ENCODE measurements around the gene GOLGA7B. TPM values are rescaled to one million over a fixed set of nuclear protein-coding genes. Genes with fewer than 3 reads are reported as not detected.

The GOLGA7B gene
- total and polyA plus RNA-seq, 4 experiments from 2014 or later: 0.46 to 7.9 (median 4.6) TPM

- intact Hi-C loops (cut with micrococcal nuclease): no loop called here
- CTCF ChIA-PET (ENCODE audit: partially characterized antibody): interaction anchor here (2.1 kb wide), 1 partner anchor 14 kb away, joined by 7 read pairs; no protein-coding TSS in a partner anchor
- no peaks in the 10 kb centered on the region for H3K9me3 Mint-ChIP-seq
Observed at GRCh38 chr10:97882142-97883091, 32.8 kb downstream of the GOLGA7B start.

GRCh38 chr10:97883092-97883485 lies 33.4 kb downstream of the GOLGA7B start:
- CTCF ChIA-PET (ENCODE audit: partially characterized antibody): no interaction called here

More at GRCh38 chr10:97882142-97883091, 32.8 kb downstream of the GOLGA7B start:
- POLR2A ChIA-PET (ENCODE audit: partially characterized antibody): no interaction called here
- Mint-ChIP-seq H3K27me3 (peaks cover 3 to 5% of the 10 kb centered on the region in 2 donors), H3K36me3 (no peaks in the 10 kb centered on the region), H3K27ac (no peak overlapping the region), H3K4me1 (no peaks in the 10 kb centered on the region), H3K4me3 (no peak overlapping the region)
- no peak overlapping the region for H3K27ac ChIP-seq (ENCODE audit: low read depth, low read length)
- H3K36me3 ChIP-seq (ENCODE audit: insufficient read depth, low read length): no peaks in the 10 kb centered on the region
- no peaks in the 10 kb centered on the region for H3K9me3 ChIP-seq (ENCODE audit: control insufficient read depth in 1 of 2, low read length in 2 of 2)
- no peaks in the 10 kb centered on the region for H3K4me1 ChIP-seq (ENCODE audit: insufficient read depth, low read length)
- no peak for DNase-seq
- H3K27me3 ChIP-seq (ENCODE audit: insufficient read depth, low read length): no peaks in the 10 kb centered on the region
- no peak overlapping the region for H3K4me3 ChIP-seq (ENCODE audit: low read length in 2 of 2)

GRCh38 chr10:97886286-97886685 lies 36.6 kb downstream of the GOLGA7B start:
- Mint-ChIP-seq H3K4me3 (no peak overlapping the region), H3K27ac (no peak overlapping the region), H3K27me3 (peaks cover 5% of the 10 kb centered on the region in 2 donors), H3K4me1 (no peaks in the 10 kb centered on the region), H3K9me3 (no peaks in the 10 kb centered on the region), H3K36me3 (no peaks in the 10 kb centered on the region)
- H3K27ac ChIP-seq (ENCODE audit: low read depth, low read length): no peak overlapping the region
- CTCF ChIA-PET (ENCODE audit: partially characterized antibody): interaction anchor here (1.1 kb wide), 1 partner anchor 8 kb away, joined by 3 read pairs; no protein-coding TSS in a partner anchor
- intact Hi-C loops (cut with micrococcal nuclease): no loop called here
- POLR2A ChIA-PET (ENCODE audit: partially characterized antibody): no interaction called here
- no peaks in the 10 kb centered on the region for H3K9me3 ChIP-seq (ENCODE audit: control insufficient read depth in 1 of 2, low read length in 2 of 2)
- H3K4me1 ChIP-seq (ENCODE audit: insufficient read depth, low read length): no peaks in the 10 kb centered on the region
- H3K27me3 ChIP-seq (ENCODE audit: insufficient read depth, low read length): no peaks in the 10 kb centered on the region
- DNase-seq: no peak
- H3K4me3 ChIP-seq (ENCODE audit: low read length in 2 of 2): no peak overlapping the region
- H3K36me3 ChIP-seq (ENCODE audit: insufficient read depth, low read length): no peaks in the 10 kb centered on the region

More at GRCh38 chr10:97883092-97883485, 33.4 kb downstream of the GOLGA7B start:
- H3K27me3 Mint-ChIP-seq: peaks cover 4 to 5% of the 10 kb centered on the region in 2 donors
- no peaks in the 10 kb centered on the region for H3K27me3 ChIP-seq (ENCODE audit: insufficient read depth, low read length)
- no peak overlapping the region for H3K4me3 ChIP-seq (ENCODE audit: low read length in 2 of 2)
- H3K4me3 Mint-ChIP-seq: no peak overlapping the region
- H3K36me3 Mint-ChIP-seq: no peaks in the 10 kb centered on the region
- intact Hi-C loops (cut with micrococcal nuclease): no loop called here
- H3K36me3 ChIP-seq (ENCODE audit: insufficient read depth, low read length): no peaks in the 10 kb centered on the region
- H3K9me3 Mint-ChIP-seq: no peaks in the 10 kb centered on the region
- POLR2A ChIA-PET (ENCODE audit: partially characterized antibody): no interaction called here
- no peaks in the 10 kb centered on the region for H3K9me3 ChIP-seq (ENCODE audit: control insufficient read depth in 1 of 2, low read length in 2 of 2)
- H3K4me1 ChIP-seq (ENCODE audit: insufficient read depth, low read length): no peaks in the 10 kb centered on the region
- no peaks in the 10 kb centered on the region for H3K4me1 Mint-ChIP-seq
- H3K27ac Mint-ChIP-seq: no peak overlapping the region
- DNase-seq: no peak
- H3K27ac ChIP-seq (ENCODE audit: low read depth, low read length): no peak overlapping the region

GRCh38 chr10:97887399-97887798 lies 37.8 kb downstream of the GOLGA7B start:
- no peak overlapping the region for H3K4me3 ChIP-seq (ENCODE audit: low read length in 2 of 2)
- Mint-ChIP-seq H3K36me3 (no peaks in the 10 kb centered on the region), H3K9me3 (no peaks in the 10 kb centered on the region), H3K4me1 (no peaks in the 10 kb centered on the region), H3K4me3 (no peak overlapping the region), H3K27ac (no peak overlapping the region), H3K27me3 (peaks cover 4 to 6% of the 10 kb centered on the region in 2 donors)
- H3K4me1 ChIP-seq (ENCODE audit: insufficient read depth, low read length): no peaks in the 10 kb centered on the region
- DNase-seq: no peak
- ChIA-PET CTCF (ENCODE audit: partially characterized antibody) (interaction anchor here (1.4 kb wide), 1 partner anchor 13 kb away, joined by 4 read pairs; no protein-coding TSS in a partner anchor), POLR2A (ENCODE audit: partially characterized antibody) (no interaction called here)
- intact Hi-C loops (cut with micrococcal nuclease): no loop called here
- no peak overlapping the region for H3K27ac ChIP-seq (ENCODE audit: low read depth, low read length)
- no peaks in the 10 kb centered on the region for H3K27me3 ChIP-seq (ENCODE audit: insufficient read depth, low read length)
- no peaks in the 10 kb centered on the region for H3K36me3 ChIP-seq (ENCODE audit: insufficient read depth, low read length)
- H3K9me3 ChIP-seq (ENCODE audit: control insufficient read depth in 1 of 2, low read length in 2 of 2): no peaks in the 10 kb centered on the region

- Mint-ChIP-seq H3K4me1 (no peaks in the 10 kb centered on the region), H3K27ac (no peak overlapping the region), H3K36me3 (no peaks in the 10 kb centered on the region), H3K4me3 (no peak overlapping the region), H3K9me3 (no peaks in the 10 kb centered on the region), H3K27me3 (peaks cover 4 to 6% of the 10 kb centered on the region in 2 donors)
- H3K4me1 ChIP-seq (ENCODE audit: insufficient read depth, low read length): no peaks in the 10 kb centered on the region
- H3K4me3 ChIP-seq (ENCODE audit: low read length in 2 of 2): no peak overlapping the region
- no peak for DNase-seq
- no peaks in the 10 kb centered on the region for H3K9me3 ChIP-seq (ENCODE audit: control insufficient read depth in 1 of 2, low read length in 2 of 2)
- intact Hi-C loops (cut with micrococcal nuclease): no loop called here
- H3K36me3 ChIP-seq (ENCODE audit: insufficient read depth, low read length): no peaks in the 10 kb centered on the region
- ChIA-PET POLR2A (ENCODE audit: partially characterized antibody) (no interaction called here), CTCF (ENCODE audit: partially characterized antibody) (interaction anchor here (1.4 kb wide), 1 partner anchor 14 kb away, joined by 4 read pairs; no protein-coding TSS in a partner anchor)
- H3K27me3 ChIP-seq (ENCODE audit: insufficient read depth, low read length): no peaks in the 10 kb centered on the region
- no peak overlapping the region for H3K27ac ChIP-seq (ENCODE audit: low read depth, low read length)
Observed at GRCh38 chr10:97888134-97888533, 38.5 kb downstream of the GOLGA7B start.

GRCh38 chr10:97888641-97889262 lies 39.1 kb downstream of the GOLGA7B start:
- H3K4me1 Mint-ChIP-seq: no peaks in the 10 kb centered on the region
- Histone ChIP-seq H3K27ac (ENCODE audit: low read depth, low read length) (no peak overlapping the region), H3K9me3 (ENCODE audit: control insufficient read depth in 1 of 2, low read length in 2 of 2) (no peaks in the 10 kb centered on the region), H3K4me1 (ENCODE audit: insufficient read depth, low read length) (no peaks in the 10 kb centered on the region), H3K4me3 (ENCODE audit: low read length in 2 of 2) (no peak overlapping the region), H3K27me3 (ENCODE audit: insufficient read depth, low read length) (no peaks in the 10 kb centered on the region), H3K36me3 (ENCODE audit: insufficient read depth, low read length) (no peaks in the 10 kb centered on the region)
- H3K9me3 Mint-ChIP-seq: no peaks in the 10 kb centered on the region
- ChIA-PET POLR2A (ENCODE audit: partially characterized antibody) (no interaction called here), CTCF (ENCODE audit: partially characterized antibody) (interaction anchor here (1.4 kb wide), 1 partner anchor 15 kb away, joined by 4 read pairs; no protein-coding TSS in a partner anchor)
- intact Hi-C loops (cut with micrococcal nuclease): no loop called here
- H3K27me3 Mint-ChIP-seq: peaks cover 6 to 7% of the 10 kb centered on the region in 2 donors
- H3K27ac Mint-ChIP-seq: no peak overlapping the region
- H3K36me3 Mint-ChIP-seq: no peaks in the 10 kb centered on the region
- no peak overlapping the region for H3K4me3 Mint-ChIP-seq
- DNase-seq: no peak

GRCh38 chr10:97889461-97890265 lies 40.0 kb downstream of the GOLGA7B start:
- no peak overlapping the region for H3K4me3 ChIP-seq (ENCODE audit: low read length in 2 of 2)
- H3K27ac ChIP-seq (ENCODE audit: low read depth, low read length): no peak overlapping the region
- Mint-ChIP-seq H3K9me3 (no peaks in the 10 kb centered on the region), H3K36me3 (no peaks in the 10 kb centered on the region), H3K27ac (no peak overlapping the region), H3K27me3 (peaks cover 6 to 8% of the 10 kb centered on the region in 2 donors), H3K4me1 (no peaks in the 10 kb centered on the region), H3K4me3 (no peak overlapping the region)
- intact Hi-C loops (cut with micrococcal nuclease): no loop called here
- ChIA-PET POLR2A (ENCODE audit: partially characterized antibody) (no interaction called here), CTCF (ENCODE audit: partially characterized antibody) (no interaction called here)
- H3K9me3 ChIP-seq (ENCODE audit: control insufficient read depth in 1 of 2, low read length in 2 of 2): no peaks in the 10 kb centered on the region
- DNase-seq: no peak
- no peaks in the 10 kb centered on the region for H3K27me3 ChIP-seq (ENCODE audit: insufficient read depth, low read length)
- H3K4me1 ChIP-seq (ENCODE audit: insufficient read depth, low read length): no peaks in the 10 kb centered on the region
- no peaks in the 10 kb centered on the region for H3K36me3 ChIP-seq (ENCODE audit: insufficient read depth, low read length)

Data from CD4-positive, alpha-beta memory T cell (primary cell).